Keratinocyte (primary cell): ENCODE measurements around the gene KLHDC7A. TPM values are rescaled to one million over a fixed set of nuclear protein-coding genes. Genes with fewer than 3 reads are reported as not detected.

ENCODE experiments used
- DNase-seq: peaks from one replicate; pipeline ENCODE4 v3.0.0-alpha.2; 2011; ENCODE audit warnings: low read depth, missing footprints, low spot score
- FAIRE-seq: peaks from 2 replicates; lab custom pipeline; 2011; peaks lifted over from hg19 to GRCh38; lab: Jason Lieb, UNC
- H2AFZ ChIP-seq: 2 replicates; pipeline ENCODE4 v1.6.0; 2012; ENCODE audit warnings: low read length, control low read depth, inconsistent platforms; ENCODE audit not compliant: control insufficient read depth
- H3K27ac ChIP-seq: 2 replicates; pipeline ENCODE4 v1.5.1; 2011; ENCODE audit warnings: low read length; ENCODE audit not compliant: control insufficient read depth, insufficient read depth
- H3K27me3 ChIP-seq: 3 replicates; pipeline ENCODE4 v1.6.0; 2011; ENCODE audit warnings: low read length; ENCODE audit not compliant: control insufficient read depth, insufficient read depth; ENCODE audit errors: extremely low read depth
- H3K36me3 ChIP-seq, 2 experiments: 2 replicates in 1 of 2; 3 replicates in 1 of 2; pipeline ENCODE4 v1.5.1; 2011; ENCODE audit warnings: low read length in 2 of 2, mild to moderate bottlenecking in 1 of 2; ENCODE audit not compliant: control insufficient read depth in 2 of 2, insufficient read depth in 2 of 2; ENCODE audit errors: extremely low read depth in 1 of 2
- H3K4me1 ChIP-seq: 3 replicates; pipeline ENCODE4 v1.5.1; 2011; ENCODE audit warnings: low read length; ENCODE audit not compliant: control insufficient read depth, insufficient read depth; ENCODE audit errors: extremely low read depth
- H3K4me2 ChIP-seq: 3 replicates; pipeline ENCODE4 v1.6.0; 2011; ENCODE audit warnings: low read depth, low read length; ENCODE audit not compliant: control insufficient read depth, insufficient read depth; ENCODE audit errors: extremely low read depth
- H3K4me3 ChIP-seq, 3 experiments: fragments of 200-600 bp in 1 of 3; sonication (generic) in 1 of 3; 2 replicates in 2 of 3; 3 replicates in 1 of 3; pipeline ENCODE4 v1.5.1; 2011 to 2016; ENCODE audit warnings: low read length in 3 of 3, mild to moderate bottlenecking in 3 of 3, control low read depth in 2 of 3, inconsistent platforms in 1 of 3, low read depth in 1 of 3, mixed read lengths in 1 of 3, mixed run types in 1 of 3, moderate library complexity in 1 of 3; ENCODE audit not compliant: control insufficient read depth in 2 of 3, insufficient read depth in 2 of 3; ENCODE audit errors: extremely low read depth in 1 of 3
- H3K79me2 ChIP-seq: 2 replicates; pipeline ENCODE4 v1.6.0; 2012; ENCODE audit warnings: low read length; ENCODE audit not compliant: control insufficient read depth, insufficient read depth
- H3K9ac ChIP-seq: 3 replicates; pipeline ENCODE4 v1.6.0; 2011; ENCODE audit warnings: low read length; ENCODE audit not compliant: control insufficient read depth, insufficient read depth; ENCODE audit errors: extremely low read depth
- H3K9me1 ChIP-seq: 3 replicates; pipeline ENCODE4 v1.6.0; 2011; ENCODE audit warnings: low read length; ENCODE audit not compliant: control insufficient read depth, insufficient read depth; ENCODE audit errors: extremely low read depth
- H3K9me3 ChIP-seq: 2 replicates; pipeline ENCODE4 v1.5.1; 2012; ENCODE audit warnings: low read depth, low read length; ENCODE audit not compliant: control insufficient read depth
- H4K20me1 ChIP-seq: 3 replicates; pipeline ENCODE4 v1.6.0; 2011; ENCODE audit warnings: low read length; ENCODE audit not compliant: control insufficient read depth, insufficient read depth; ENCODE audit errors: extremely low read depth
- CTCF ChIP-seq, 3 experiments: IDR thresholded peaks in 1 of 3; conservative IDR thresholded peaks in 1 of 3; optimal IDR thresholded peaks in 1 of 3; 2 replicates in 2 of 3; 3 replicates in 1 of 3; pipeline versions ENCODE3 to v1.5.1; 2011; ENCODE audit warnings: low read length in 3 of 3, mild to moderate bottlenecking in 3 of 3, moderate library complexity in 2 of 3, control low read depth in 1 of 3, inconsistent platforms in 1 of 3; ENCODE audit not compliant: insufficient read depth in 2 of 3; ENCODE audit errors: extremely low read depth in 1 of 3
- EZH2 ChIP-seq: IDR thresholded peaks from one replicate; pipeline ENCODE4 v1.6.1; 2012; ENCODE audit warnings: inconsistent platforms, mild to moderate bottlenecking, low read length, moderate library complexity
- dilution Hi-C: fragments of 300-500 bp; cut with MboI; formaldehyde crosslinking; loops from one replicate; pipeline ENCODE4 v1.7.0; 2020; ENCODE audit warnings: low sequenced_read_pairs; ENCODE audit not compliant: extremely low pct_ligation_motif_present
- polyA plus RNA-seq, 5 experiments: library from polyadenylated mRNA; depleted of rRNA in 3 of 5; stranded (reverse) in 3 of 5; stranded (forward) in 1 of 5; unstranded in 1 of 5; fragments of >200 nt; gene quantifications; 1 replicate in 1 of 5; 2 replicates in 3 of 5; 3 replicates in 1 of 5; pipeline versions ENCODE4 v1.2.1 to v1.2.3, GENCODE V29; 2011 to 2012; ENCODE audit warnings: missing spikeins in 2 of 5, low read depth in 1 of 5, low replicate concordance in 1 of 5
- small RNA-seq, 3 experiments: library from RNA; depleted of rRNA; stranded (forward); fragments of <200 nt; gene quantifications; one replicate each; pipeline ENCODE3, GENCODE V24; 2012; ENCODE audit warnings: low read depth in 3 of 3, low replicate concordance in 1 of 3; ENCODE audit not compliant: insufficient read length in 3 of 3

Gene KLHDC7A
- polyA plus RNA-seq, 1 donor (not counting 4 experiments of a cell fraction or from before 2014, with no cell fraction given): not detected

GRCh38 chr1:18534810-18535205, 54.1 kb downstream of the KLHDC7A start:
- FAIRE-seq: no peak
- Histone ChIP-seq H3K9ac (no peak overlapping the region), H3K27me3 (no peaks in the 10 kb centered on the region)

More at GRCh38 chr1:18534810-18535205, 54.1 kb downstream of the KLHDC7A start:
- H3K4me2 ChIP-seq: no peak overlapping the region
- H3K9me1 ChIP-seq: no peaks in the 10 kb centered on the region
- H3K27ac ChIP-seq: no peak overlapping the region
- no peaks in the 10 kb centered on the region for H3K36me3 ChIP-seq
- no peaks in the 10 kb centered on the region for H3K79me2 ChIP-seq
- H3K4me3 ChIP-seq: no peak overlapping the region
- H3K9me3 ChIP-seq: no peaks in the 10 kb centered on the region
- no peaks in the 10 kb centered on the region for H4K20me1 ChIP-seq
- H2AFZ ChIP-seq: no peak overlapping the region
- TF ChIP-seq EZH2: no peak
- no peak for TF ChIP-seq CTCF (optimal IDR thresholded peaks at IDR 0.05 in 1 of 3, IDR thresholded peaks at IDR 0.05 in 1 of 3, conservative IDR thresholded peaks at IDR 0.05 in 1 of 3; ENCODE audit: extremely low read depth in 1 of 3, insufficient read depth in 2 of 3, low read length in 3 of 3)
- dilution Hi-C loops: no loop called here
- DNase-seq: no peak
- H3K4me1 ChIP-seq: no peaks in the 10 kb centered on the region

Small RNA genes within 50 kb of the gene (small RNA-seq; reads per million reads assigned to genes)
- 0 reads per million in 3 experiments for gene DYNLL1P3

Other genes with a start within 250 kb of the KLHDC7A start
- gene PAX7, start 149.9 kb downstream of the KLHDC7A start, polyA plus RNA-seq: not detected in 3 replicates